Caco-2 (cell line): Measurements from ENCODE around the gene APOH. TPM values are rescaled to one million over a fixed set of nuclear protein-coding genes. Genes with fewer than 3 reads are reported as not detected.

ENCODE experiments used
- BruUV-seq: library from RNA; stranded (reverse); fragments of 400-500 nt; replicated peaks from 2 replicates; lab custom pipeline; 2021; lab: Mats Ljungman, UMichigan
- CTCF ChIA-PET: fragments of 300-600 bp; sonication (Branson Sonifier 250); formaldehyde crosslinking; loops from one replicate; lab custom pipeline; 2022; ENCODE audit warnings: antibody characterized with exemption; lab: Charles Lee
- POLR2A ChIA-PET: fragments of 300-600 bp; sonication (Branson Sonifier 250); formaldehyde crosslinking; loops from one replicate; lab custom pipeline; 2022; ENCODE audit warnings: antibody characterized with exemption; lab: Charles Lee
- DNase-seq, 2 experiments: peaks; one replicate each; pipeline versions ENCODE4 v3.0.0 to v3.0.0-alpha.2; 2020 to 2022
- H3K27me3 ChIP-seq: replicated peaks from 2 replicates; pipeline ENCODE4 v1.6.0; 2011; ENCODE audit warnings: low read length; ENCODE audit not compliant: control insufficient read depth, insufficient read depth
- H3K36me3 ChIP-seq: 2 replicates; pipeline ENCODE4 v1.5.1; 2011; ENCODE audit warnings: low read length; ENCODE audit not compliant: control insufficient read depth, insufficient read depth
- H3K4me1 ChIP-seq: fragments of 250-450 bp; sonication (Bioruptor Pico); 2 replicates; pipeline ENCODE4 v1.5.1; 2020; ENCODE audit warnings: mild to moderate bottlenecking
- H3K4me3 ChIP-seq: 2 replicates; pipeline ENCODE4 v1.5.1; 2011; ENCODE audit warnings: low read depth, mild to moderate bottlenecking, control low read depth, low read length
- H3K9me3 ChIP-seq: fragments of 250-450 bp; sonication (Bioruptor Pico); 2 replicates; pipeline ENCODE4 v1.5.1; 2020; ENCODE audit warnings: mild to moderate bottlenecking, moderate library complexity
- H3K27ac Mint-ChIP-seq: one replicate; pipeline ENCODE4 v1.8.0; 2022; ENCODE audit warnings: mixed read lengths; ENCODE audit not compliant: unreplicated experiment
- H3K27me3 Mint-ChIP-seq: one replicate; pipeline ENCODE4 v1.8.0; 2022; ENCODE audit warnings: mixed read lengths; ENCODE audit not compliant: insufficient read depth, unreplicated experiment
- H3K36me3 Mint-ChIP-seq: one replicate; pipeline ENCODE4 v1.8.0; 2022; ENCODE audit warnings: mild to moderate bottlenecking, mixed read lengths; ENCODE audit not compliant: insufficient read depth, unreplicated experiment
- H3K4me1 Mint-ChIP-seq: one replicate; pipeline ENCODE4 v1.8.0; 2022; ENCODE audit warnings: low read depth, mixed read lengths; ENCODE audit not compliant: unreplicated experiment
- H3K4me3 Mint-ChIP-seq: one replicate; pipeline ENCODE4 v1.8.0; 2022; ENCODE audit warnings: mild to moderate bottlenecking, moderate library complexity, mixed read lengths; ENCODE audit not compliant: unreplicated experiment
- H3K9me3 Mint-ChIP-seq: one replicate; pipeline ENCODE4 v1.8.0; 2022; ENCODE audit warnings: mixed read lengths; ENCODE audit not compliant: unreplicated experiment
- CTCF ChIP-seq, 2 experiments: fragments of 200-600 bp in 1 of 2; IDR thresholded peaks; 1 replicate in 1 of 2; 2 replicates in 1 of 2; pipeline versions ENCODE4 v1.5.1 to v1.8.0; 2011 to 2022; ENCODE audit warnings: antibody characterized with exemption in 1 of 2, control low read depth in 1 of 2, inconsistent platforms in 1 of 2, low read depth in 1 of 2, low read length in 1 of 2, mild to moderate bottlenecking in 1 of 2, moderate library complexity in 1 of 2; ENCODE audit not compliant: insufficient read depth in 1 of 2, severe bottlenecking in 1 of 2, unreplicated experiment in 1 of 2
- intact Hi-C: fragments of 100-400 bp; cut with micrococcal nuclease; formaldehyde crosslinking; loops from one replicate; pipeline ENCODE4 v1.10.0; 2022; ENCODE audit not compliant: unreplicated experiment
- total RNA-seq: library from RNA; stranded (reverse); gene quantifications from 2 replicates; pipeline ENCODE4 v1.2.3, GENCODE V29; 2022

Gene APOH
- total RNA-seq, 1 experiment from 2014 or later: 135 TPM

GRCh38 chr17:66235377-66235994 lies 6.3 kb upstream of the APOH start:
- no peak overlapping the region for H3K27ac Mint-ChIP-seq
- Histone ChIP-seq H3K4me3 (no peak overlapping the region), H3K9me3 (no peaks in the 10 kb centered on the region), H3K27me3 (no peaks in the 10 kb centered on the region), H3K4me1 (peaks cover 11% of the 10 kb centered on the region), H3K36me3 (no peaks in the 10 kb centered on the region)
- peaks cover 9% of the 10 kb centered on the region for H3K9me3 Mint-ChIP-seq
- no TSS peak for BruUV-seq
- no peaks in the 10 kb centered on the region for H3K36me3 Mint-ChIP-seq
- H3K4me3 Mint-ChIP-seq: no peak overlapping the region
- peaks cover 14% of the 10 kb centered on the region for H3K4me1 Mint-ChIP-seq
- no peak for DNase-seq
- CTCF ChIA-PET: no interaction called here
- POLR2A ChIA-PET: no interaction called here
- H3K27me3 Mint-ChIP-seq: no peaks in the 10 kb centered on the region
- intact Hi-C loops: no loop called here
- TF ChIP-seq CTCF (IDR thresholded peaks at IDR 0.05; ENCODE audit: insufficient read depth in 1 of 2, low read depth in 1 of 2, low read length in 1 of 2, severe bottlenecking in 1 of 2, unreplicated experiment in 1 of 2): no peak

GRCh38 chr17:66234611-66235010 lies 5.4 kb upstream of the APOH start:
- Histone ChIP-seq H3K27me3 (no peaks in the 10 kb centered on the region), H3K4me3 (no peak overlapping the region), H3K9me3 (no peaks in the 10 kb centered on the region), H3K4me1 (peaks cover 20% of the 10 kb centered on the region), H3K36me3 (no peaks in the 10 kb centered on the region)
- H3K4me3 Mint-ChIP-seq: no peak overlapping the region
- no peak for TF ChIP-seq CTCF (IDR thresholded peaks at IDR 0.05; ENCODE audit: insufficient read depth in 1 of 2, low read depth in 1 of 2, low read length in 1 of 2, severe bottlenecking in 1 of 2, unreplicated experiment in 1 of 2)
- no peak overlapping the region for H3K27ac Mint-ChIP-seq
- intact Hi-C loops: no loop called here
- no peaks in the 10 kb centered on the region for H3K36me3 Mint-ChIP-seq
- H3K4me1 Mint-ChIP-seq: peaks cover 22% of the 10 kb centered on the region
- no TSS peak for BruUV-seq
- DNase-seq: no peak
- no peaks in the 10 kb centered on the region for H3K27me3 Mint-ChIP-seq
- CTCF ChIA-PET: no interaction called here
- H3K9me3 Mint-ChIP-seq: peaks cover 9% of the 10 kb centered on the region
- POLR2A ChIA-PET: no interaction called here

- intact Hi-C loops: no loop called here
- no peak for DNase-seq
- peaks cover 29% of the 10 kb centered on the region for H3K4me1 ChIP-seq
- no peaks in the 10 kb centered on the region for H3K27me3 ChIP-seq
- H3K4me1 Mint-ChIP-seq: peaks cover 27% of the 10 kb centered on the region
- BruUV-seq: no TSS peak
- POLR2A ChIA-PET: no interaction called here
- H3K4me3 ChIP-seq: no peak overlapping the region
- no peak overlapping the region for H3K4me3 Mint-ChIP-seq
- no peaks in the 10 kb centered on the region for H3K36me3 Mint-ChIP-seq
- H3K36me3 ChIP-seq: no peaks in the 10 kb centered on the region
- no peaks in the 10 kb centered on the region for H3K27me3 Mint-ChIP-seq
- H3K9me3 Mint-ChIP-seq: peaks cover 9% of the 10 kb centered on the region
- H3K27ac Mint-ChIP-seq: peak overlapping the region; percentile 51
- CTCF ChIA-PET: no interaction called here
- H3K9me3 ChIP-seq: no peaks in the 10 kb centered on the region
- no peak for TF ChIP-seq CTCF (IDR thresholded peaks at IDR 0.05; ENCODE audit: insufficient read depth in 1 of 2, low read depth in 1 of 2, low read length in 1 of 2, severe bottlenecking in 1 of 2, unreplicated experiment in 1 of 2)
Measured at GRCh38 chr17:66233023-66233753, 4.0 kb upstream of the APOH start.
